Measurements from ENCODE around the gene THUMPD1.

THUMPD1 gene, protein sequence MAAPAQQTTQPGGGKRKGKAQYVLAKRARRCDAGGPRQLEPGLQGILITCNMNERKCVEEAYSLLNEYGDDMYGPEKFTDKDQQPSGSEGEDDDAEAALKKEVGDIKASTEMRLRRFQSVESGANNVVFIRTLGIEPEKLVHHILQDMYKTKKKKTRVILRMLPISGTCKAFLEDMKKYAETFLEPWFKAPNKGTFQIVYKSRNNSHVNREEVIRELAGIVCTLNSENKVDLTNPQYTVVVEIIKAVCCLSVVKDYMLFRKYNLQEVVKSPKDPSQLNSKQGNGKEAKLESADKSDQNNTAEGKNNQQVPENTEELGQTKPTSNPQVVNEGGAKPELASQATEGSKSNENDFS

DNA sequence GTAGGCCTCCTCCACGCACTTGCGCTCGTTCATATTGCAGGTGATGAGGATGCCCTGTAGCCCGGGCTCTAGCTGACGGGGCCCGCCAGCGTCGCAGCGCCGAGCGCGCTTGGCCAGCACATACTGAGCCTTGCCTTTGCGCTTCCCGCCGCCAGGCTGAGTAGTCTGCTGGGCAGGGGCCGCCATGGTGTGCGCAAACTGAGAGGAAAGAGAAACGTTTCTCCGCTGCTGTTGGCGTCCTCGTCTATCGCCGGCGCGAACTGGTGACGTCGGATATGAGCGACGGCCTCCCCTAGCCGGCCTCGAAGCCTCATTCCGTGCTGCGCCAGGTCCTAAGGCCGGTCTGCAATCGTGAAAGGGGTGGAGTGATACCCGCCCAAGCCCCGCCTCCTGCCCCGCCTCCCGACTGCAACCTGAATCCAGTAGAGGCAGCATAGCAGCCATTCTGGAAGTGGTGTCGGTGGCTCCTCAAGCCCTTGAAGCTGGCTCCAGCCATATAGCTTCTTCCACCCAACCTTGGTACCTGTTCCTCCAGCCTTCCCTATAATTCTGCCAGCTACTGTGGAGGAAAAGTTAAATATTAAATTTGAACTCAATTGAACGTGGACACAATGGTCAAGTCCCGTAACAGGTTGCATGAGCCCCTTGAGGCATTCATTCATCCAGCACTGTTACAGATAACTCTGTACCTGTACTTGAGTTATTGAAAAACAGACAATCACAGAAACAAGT lies at the start of gene THUMPD1:
Gene THUMPD1, minus strand, starts transcription at position 265 of the 732 bp plus-strand sequence. Its CDS starts 79 bp downstream, at position 186.
- Histone ChIP-seq H3K9ac (peak within 1 kb of the TSS; percentile 89 to 96 (median 91)), H3K4me3 (peak within 1 kb of the TSS; percentile 74 to 95 (median 84)), H3K9me3 (replicated peaks in 1 of 11) (peaks cover 4 to 12% (median 8%) of the 10 kb centered on the region in 11 experiments), H4K20me1 (peaks cover 27 to 42% (median 36%) of the 10 kb centered on the region in 11 experiments; a peak in 20 of 22 replicates), H3K4me1 (peaks cover 11 to 26% (median 16%) of the 10 kb centered on the region in 10 experiments), H3K27ac (peak within 1 kb of the TSS; percentile 87 to 96 (median 91)), H3K36me3 (peaks cover 24 to 35% (median 31%) of the 10 kb centered on the region in 11 experiments), H3K4me2 (peak within 1 kb of the TSS; percentile 85 to 98 (median 94)), H3K27me3 (no peaks in the 10 kb centered on the region)
- TF ChIP-seq Cebpa-rat (IDR thresholded peaks at IDR 0.05) = no peak

GRCh38 chr16:20789130-20789529 lies 47.5 kb upstream of the THUMPD1 start:
- H3K4me1 ChIP-seq = no peaks in the 10 kb centered on the region
- H3K9me3 ChIP-seq (replicated peaks in 1 of 11) = peaks cover 0 to 3% (median 0%) of the 10 kb centered on the region in 11 experiments; a peak in 1 of 22 replicates
- H3K4me3 ChIP-seq = no peak overlapping the region
- H3K9ac ChIP-seq = no peak overlapping the region
- no peaks in the 10 kb centered on the region for H3K27me3 ChIP-seq
- H3K36me3 ChIP-seq = no peaks in the 10 kb centered on the region
- no peak overlapping the region for H3K4me2 ChIP-seq
- H4K20me1 ChIP-seq = no peaks in the 10 kb centered on the region
- H3K27ac ChIP-seq = no peak overlapping the region
- TF ChIP-seq Cebpa-rat (IDR thresholded peaks at IDR 0.05) = no peak

GRCh38 chr16:20784204-20784603 lies 42.6 kb upstream of the THUMPD1 start:
- Histone ChIP-seq H3K9me3 (replicated peaks in 1 of 11) (peaks cover 0 to 4% (median 0%) of the 10 kb centered on the region in 11 experiments; a peak in 1 of 22 replicates), H4K20me1 (no peaks in the 10 kb centered on the region), H3K4me2 (no peak overlapping the region), H3K4me3 (no peak overlapping the region), H3K27me3 (no peaks in the 10 kb centered on the region), H3K4me1 (peaks cover 0 to 14% (median 0%) of the 10 kb centered on the region in 10 experiments; a peak in 2 of 20 replicates), H3K36me3 (no peaks in the 10 kb centered on the region), H3K27ac (no peak overlapping the region), H3K9ac (no peak overlapping the region)
- no peak for TF ChIP-seq Cebpa-rat (IDR thresholded peaks at IDR 0.05)

DNA sequence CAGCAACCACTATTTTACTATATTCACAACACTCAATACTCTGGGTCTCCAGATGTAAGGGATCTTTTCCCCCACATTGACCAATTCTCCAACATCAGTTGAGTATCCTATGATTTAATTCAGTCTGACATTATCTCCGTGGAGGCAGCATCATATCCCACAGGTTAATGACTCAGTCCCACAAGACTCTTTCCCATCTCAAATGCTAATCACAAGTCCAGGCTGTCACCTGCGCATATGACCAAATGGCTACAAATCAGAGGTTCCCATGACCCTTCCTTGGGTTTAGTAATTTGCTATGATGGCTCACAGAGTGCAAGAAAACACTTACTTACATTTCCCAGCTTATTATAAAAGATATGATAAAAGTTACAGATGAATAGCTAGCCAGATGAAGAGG lies 40.9 kb upstream of the THUMPD1 start:
- Histone ChIP-seq H3K27ac (no peak overlapping the region), H3K4me2 (peak overlapping the region in 1 of 11 experiments; percentile 1; a peak in 1 of 22 replicates), H3K36me3 (no peaks in the 10 kb centered on the region), H4K20me1 (no peaks in the 10 kb centered on the region), H3K27me3 (no peaks in the 10 kb centered on the region), H3K4me3 (no peak overlapping the region), H3K4me1 (peaks cover 0 to 14% (median 0%) of the 10 kb centered on the region in 10 experiments; a peak in 2 of 20 replicates), H3K9me3 (replicated peaks in 1 of 11) (peaks cover 0 to 4% (median 0%) of the 10 kb centered on the region in 11 experiments; a peak in 1 of 22 replicates), H3K9ac (no peak overlapping the region)
- no peak for TF ChIP-seq Cebpa-rat (IDR thresholded peaks at IDR 0.05)

- Histone ChIP-seq H3K9ac (no peak overlapping the region), H3K9me3 (replicated peaks in 1 of 11) (peaks cover 0 to 4% (median 0%) of the 10 kb centered on the region in 11 experiments; a peak in 1 of 22 replicates), H3K4me1 (peaks cover 0 to 14% (median 0%) of the 10 kb centered on the region in 10 experiments; a peak in 2 of 20 replicates), H3K27ac (no peak overlapping the region), H3K4me3 (no peak overlapping the region), H3K27me3 (no peaks in the 10 kb centered on the region), H3K36me3 (no peaks in the 10 kb centered on the region), H4K20me1 (no peaks in the 10 kb centered on the region), H3K4me2 (peak overlapping the region in 2 of 11 experiments; percentile 4 to 15; a peak in 2 of 22 replicates)
- TF ChIP-seq Cebpa-rat (IDR thresholded peaks at IDR 0.05) = no peak
Observed at GRCh38 chr16:20781697-20782096, 40.1 kb upstream of the THUMPD1 start.

DNA sequence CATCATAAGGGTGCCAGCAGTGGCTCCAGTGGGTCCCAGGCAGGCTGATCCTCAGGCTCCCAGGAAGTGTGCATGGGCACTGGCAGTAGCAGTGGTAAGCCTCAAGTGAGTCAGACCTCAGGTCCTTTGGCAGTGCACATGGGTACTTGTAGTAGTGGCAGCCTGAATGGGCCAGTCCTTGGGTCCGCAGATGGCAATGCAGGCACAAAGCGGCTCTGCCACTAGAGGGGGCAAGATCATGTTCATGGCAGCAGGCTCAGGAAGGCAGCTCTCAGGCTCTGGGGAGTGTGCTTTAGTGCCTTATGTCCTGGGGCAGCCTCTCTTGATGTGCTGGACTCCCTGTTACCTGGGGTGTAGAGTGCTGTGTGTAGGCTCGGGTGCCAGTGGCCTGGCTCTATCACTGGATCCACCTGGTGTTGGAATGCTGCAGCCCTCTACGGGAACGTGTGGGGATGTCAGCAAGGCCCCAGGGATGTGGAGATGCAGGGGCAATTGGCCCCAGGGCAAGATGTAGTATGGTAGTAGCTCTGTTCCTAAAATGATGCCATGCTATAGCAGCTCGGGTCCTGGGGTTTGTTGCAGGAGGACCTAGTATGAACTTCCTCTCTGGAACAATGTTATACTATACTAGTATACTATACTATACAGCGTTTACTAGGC lies 33.2 kb upstream of the THUMPD1 start:
- Histone ChIP-seq H3K36me3 (no peaks in the 10 kb centered on the region), H3K4me1 (no peaks in the 10 kb centered on the region), H3K9me3 (replicated peaks in 1 of 11) (peaks cover 0 to 6% (median 0%) of the 10 kb centered on the region in 11 experiments; a peak in 2 of 22 replicates), H3K27me3 (no peaks in the 10 kb centered on the region), H3K27ac (no peak overlapping the region), H3K4me2 (no peak overlapping the region), H4K20me1 (no peaks in the 10 kb centered on the region), H3K4me3 (no peak overlapping the region), H3K9ac (no peak overlapping the region)
- no peak for TF ChIP-seq Cebpa-rat (IDR thresholded peaks at IDR 0.05)

DNA sequence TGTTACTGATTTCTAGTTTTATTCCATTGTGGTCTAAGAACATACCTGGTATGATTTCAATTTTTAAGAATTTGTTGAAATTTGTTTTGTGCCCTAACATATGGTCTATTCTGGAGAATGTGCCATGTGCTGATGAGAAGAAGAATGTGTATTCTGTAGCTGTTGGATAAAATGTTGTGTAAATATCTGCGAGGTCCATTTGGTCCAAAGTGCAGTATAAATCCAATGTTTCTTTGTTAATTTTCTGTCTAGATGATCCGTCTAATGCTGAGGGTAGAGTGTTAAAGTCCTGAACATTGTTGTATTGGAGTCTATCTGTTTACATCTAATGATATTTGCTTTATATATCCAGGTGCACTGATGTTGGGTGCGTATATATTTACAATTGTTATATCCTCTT lies 32.1 kb upstream of the THUMPD1 start:
- no peaks in the 10 kb centered on the region for H3K4me1 ChIP-seq
- H3K4me2 ChIP-seq = no peak overlapping the region
- H3K27me3 ChIP-seq = no peaks in the 10 kb centered on the region
- H3K9ac ChIP-seq = no peak overlapping the region
- no peaks in the 10 kb centered on the region for H3K36me3 ChIP-seq
- no peak for TF ChIP-seq Cebpa-rat (IDR thresholded peaks at IDR 0.05)
- no peak overlapping the region for H3K4me3 ChIP-seq
- no peaks in the 10 kb centered on the region for H4K20me1 ChIP-seq
- H3K9me3 ChIP-seq (replicated peaks in 1 of 11) = peaks cover 0 to 6% (median 0%) of the 10 kb centered on the region in 11 experiments; a peak in 2 of 22 replicates
- no peak overlapping the region for H3K27ac ChIP-seq

- Histone ChIP-seq H3K4me1 (no peaks in the 10 kb centered on the region), H3K36me3 (no peaks in the 10 kb centered on the region), H3K4me3 (no peak overlapping the region), H3K27me3 (no peaks in the 10 kb centered on the region), H3K4me2 (no peak overlapping the region), H4K20me1 (no peaks in the 10 kb centered on the region), H3K27ac (no peak overlapping the region), H3K9me3 (replicated peaks in 1 of 11) (peaks cover 0 to 6% (median 0%) of the 10 kb centered on the region in 11 experiments; a peak in 2 of 22 replicates), H3K9ac (no peak overlapping the region)
- no peak for TF ChIP-seq Cebpa-rat (IDR thresholded peaks at IDR 0.05)
Observed at GRCh38 chr16:20768818-20769217, 27.2 kb upstream of the THUMPD1 start.

DNA sequence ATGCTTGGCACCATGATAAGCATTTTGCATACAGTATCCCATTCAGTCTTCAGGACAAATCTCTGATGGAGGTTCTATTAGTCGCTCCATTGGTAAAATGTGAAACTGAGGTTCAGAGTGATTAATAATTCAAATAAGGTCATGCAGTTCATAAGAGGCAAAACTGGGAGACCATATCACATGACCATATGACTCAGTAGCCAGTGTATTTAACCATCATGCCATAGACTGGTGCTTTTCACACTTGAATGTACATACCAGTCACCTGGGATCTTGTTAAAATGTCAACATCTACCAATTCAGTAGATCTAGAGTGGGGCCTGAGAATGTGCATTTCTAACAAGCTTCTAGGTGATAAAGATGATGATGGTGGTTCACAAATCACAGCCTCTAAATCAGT lies 26.5 kb upstream of the THUMPD1 start:
- H3K27ac ChIP-seq = no peak overlapping the region
- no peak overlapping the region for H3K9ac ChIP-seq
- H3K4me1 ChIP-seq = peaks cover 0 to 4% (median 0%) of the 10 kb centered on the region in 10 experiments; a peak in 1 of 20 replicates
- no peak for TF ChIP-seq Cebpa-rat (IDR thresholded peaks at IDR 0.05)
- H3K4me2 ChIP-seq = no peak overlapping the region
- H3K9me3 ChIP-seq (replicated peaks in 1 of 11) = peaks cover 3 to 8% (median 4%) of the 10 kb centered on the region in 11 experiments; a peak in 14 of 22 replicates
- H3K27me3 ChIP-seq = no peaks in the 10 kb centered on the region
- H3K36me3 ChIP-seq = no peaks in the 10 kb centered on the region
- H4K20me1 ChIP-seq = no peaks in the 10 kb centered on the region
- H3K4me3 ChIP-seq = no peak overlapping the region

Data from BLaER1 treated with 17β-estradiol and CSF1 and Interleukin-3, amounts not matched to agents 10 nM and 100 nM (cell line).